ENCODE results near the gene ST6GAL1.

ST6GAL1 gene

DNA sequence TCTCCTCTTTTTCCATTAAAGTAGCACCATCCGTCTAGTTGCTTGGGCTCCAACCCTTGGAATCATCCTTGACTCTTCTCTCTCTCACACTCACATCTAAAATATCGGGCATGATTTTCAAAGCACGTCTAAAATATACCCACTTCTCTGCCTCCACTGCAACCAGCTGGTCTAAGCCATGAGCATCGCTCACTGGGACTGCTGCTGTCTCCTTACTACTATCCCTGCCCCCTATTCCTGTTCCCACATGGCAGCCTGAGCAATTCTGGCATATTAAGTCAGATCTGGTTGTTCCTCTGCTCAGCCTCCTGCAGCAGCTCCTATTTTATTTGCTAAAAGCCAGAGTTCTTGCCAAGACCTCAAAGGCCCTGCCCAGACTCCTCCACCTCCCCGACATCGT lies 53.7 kb downstream of the ST6GAL1 start:
- no peak for DNase-seq (ENCODE audit: low read depth)
- H3K4me3 ChIP-seq (ENCODE audit: low read length), result no peak overlapping the region
- no peak for TF ChIP-seq CTCF (conservative IDR thresholded peaks at IDR 0.05; ENCODE audit: low read length)

DNA sequence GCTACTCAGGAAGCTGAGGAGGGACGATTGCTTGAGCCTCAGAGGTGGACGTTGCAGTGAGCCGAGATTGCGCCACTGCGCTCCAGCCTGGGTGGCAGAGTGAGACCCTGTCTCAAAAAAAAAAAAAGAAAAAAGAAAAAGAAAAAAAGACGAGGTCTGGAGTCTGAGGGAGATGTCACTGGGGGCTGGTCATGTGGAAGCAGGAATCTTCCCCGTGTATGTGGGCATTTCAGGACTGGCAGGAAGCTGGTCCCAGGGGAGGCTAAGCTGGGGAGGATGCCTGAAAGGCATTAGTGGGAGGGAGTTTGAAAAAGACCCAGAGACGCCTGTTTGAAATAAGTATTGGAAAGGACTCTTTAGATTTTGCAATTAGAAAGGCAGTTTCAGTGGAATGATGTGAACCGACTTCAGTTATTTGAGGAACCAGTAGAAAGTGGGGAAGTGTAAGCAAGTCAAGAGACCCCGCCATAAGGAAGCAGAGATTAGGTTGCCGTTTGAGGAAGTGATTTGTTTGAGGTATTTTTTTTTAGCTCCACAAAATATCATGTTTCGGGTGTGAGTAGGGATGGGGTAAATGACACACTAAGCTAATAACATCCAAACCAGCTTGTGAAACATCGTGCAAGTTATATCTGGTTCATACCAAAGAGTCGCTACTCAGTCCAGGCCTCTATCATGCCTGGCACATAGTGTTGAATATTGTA lies 55.5 kb downstream of the ST6GAL1 start:
- no peak overlapping the region for H3K4me3 ChIP-seq (ENCODE audit: low read length)
- no peak for TF ChIP-seq CTCF (conservative IDR thresholded peaks at IDR 0.05; ENCODE audit: low read length)
- no peak for DNase-seq (ENCODE audit: low read depth)

GRCh38 chr3:186986406-186986805 lies 56.1 kb downstream of the ST6GAL1 start:
- no peak for DNase-seq (ENCODE audit: low read depth)
- H3K4me3 ChIP-seq (ENCODE audit: low read length), result no peak overlapping the region
- TF ChIP-seq CTCF (conservative IDR thresholded peaks at IDR 0.05; ENCODE audit: low read length), result no peak

DNA sequence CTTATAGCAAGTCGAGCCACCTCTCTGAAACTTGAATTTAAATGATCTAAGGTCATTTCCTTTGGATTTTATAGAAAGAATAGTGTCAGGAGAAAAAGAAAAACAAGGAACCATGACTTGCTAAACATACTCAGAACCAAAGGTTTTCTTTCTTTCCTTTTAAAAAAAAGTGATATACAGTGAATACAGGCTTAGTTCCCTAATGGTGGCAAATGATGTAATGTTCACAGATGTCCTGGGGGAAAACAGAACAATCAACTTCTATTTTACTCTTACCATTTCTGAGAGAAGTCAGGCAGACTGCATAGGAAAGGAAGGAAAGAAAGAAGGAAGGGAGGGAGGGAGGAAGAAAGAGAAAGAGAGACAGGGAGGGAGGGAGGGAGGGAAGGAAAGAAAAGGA lies 56.5 kb downstream of the ST6GAL1 start:
- no peak for DNase-seq (ENCODE audit: low read depth)
- no peak for TF ChIP-seq CTCF (conservative IDR thresholded peaks at IDR 0.05; ENCODE audit: low read length)
- H3K4me3 ChIP-seq (ENCODE audit: low read length), result no peak overlapping the region

GRCh38 chr3:186988806-186989205 lies 58.5 kb downstream of the ST6GAL1 start:
- TF ChIP-seq CTCF (conservative IDR thresholded peaks at IDR 0.05; ENCODE audit: low read length), result no peak
- H3K4me3 ChIP-seq (ENCODE audit: low read length), result no peak overlapping the region
- no peak for DNase-seq (ENCODE audit: low read depth)

- no peak overlapping the region for H3K4me3 ChIP-seq (ENCODE audit: low read length)
- TF ChIP-seq CTCF (conservative IDR thresholded peaks at IDR 0.05; ENCODE audit: low read length), result no peak
- DNase-seq (ENCODE audit: low read depth), result no peak
Measured at GRCh38 chr3:186989429-186989828, 59.1 kb downstream of the ST6GAL1 start.

DNA sequence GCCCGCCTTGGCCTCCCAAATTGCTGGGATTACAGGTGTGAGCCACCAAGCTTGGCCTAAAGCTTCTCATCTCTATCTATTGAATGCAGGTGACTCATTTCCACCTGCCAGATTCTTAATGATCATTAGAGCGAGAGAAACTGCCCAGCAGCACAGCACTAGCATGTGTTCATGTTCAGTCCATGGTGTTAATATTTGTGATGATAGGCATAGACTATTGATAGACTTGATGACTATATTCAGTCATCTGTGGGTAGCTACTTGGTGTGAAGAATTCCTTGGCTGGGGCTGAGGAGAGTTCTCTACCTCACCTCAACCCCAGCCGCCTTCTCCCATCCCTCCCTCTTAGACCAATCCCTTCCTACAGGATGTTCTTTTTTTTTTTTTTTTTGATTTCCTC lies 60.0 kb downstream of the ST6GAL1 start:
- no peak for DNase-seq (ENCODE audit: low read depth)
- TF ChIP-seq CTCF (conservative IDR thresholded peaks at IDR 0.05; ENCODE audit: low read length), result no peak
- H3K4me3 ChIP-seq (ENCODE audit: low read length), result no peak overlapping the region
